ENCODE data around the gene CORO2B. TPM values are rescaled to one million over a fixed set of nuclear protein-coding genes. Genes with fewer than 3 reads are reported as not detected.

Gene CORO2B
- total RNA-seq, 1 experiment from 2014 or later = 0.17 TPM

Other genes starting within 250 kb of the CORO2B start
- not detected in 2 replicates for gene ITGA11, start 146.8 kb upstream of the CORO2B start, total RNA-seq (2014; rRNA removed; shearing (Covaris generic); ENCODE audit: low replicate concordance)
- 27.1 and 53.8 TPM in 2 replicates for gene ANP32A, start 241.9 kb downstream of the CORO2B start, total RNA-seq (2014; rRNA removed; shearing (Covaris generic); ENCODE audit: low replicate concordance)